ENCODE data around the gene IFITM10.

DNA sequence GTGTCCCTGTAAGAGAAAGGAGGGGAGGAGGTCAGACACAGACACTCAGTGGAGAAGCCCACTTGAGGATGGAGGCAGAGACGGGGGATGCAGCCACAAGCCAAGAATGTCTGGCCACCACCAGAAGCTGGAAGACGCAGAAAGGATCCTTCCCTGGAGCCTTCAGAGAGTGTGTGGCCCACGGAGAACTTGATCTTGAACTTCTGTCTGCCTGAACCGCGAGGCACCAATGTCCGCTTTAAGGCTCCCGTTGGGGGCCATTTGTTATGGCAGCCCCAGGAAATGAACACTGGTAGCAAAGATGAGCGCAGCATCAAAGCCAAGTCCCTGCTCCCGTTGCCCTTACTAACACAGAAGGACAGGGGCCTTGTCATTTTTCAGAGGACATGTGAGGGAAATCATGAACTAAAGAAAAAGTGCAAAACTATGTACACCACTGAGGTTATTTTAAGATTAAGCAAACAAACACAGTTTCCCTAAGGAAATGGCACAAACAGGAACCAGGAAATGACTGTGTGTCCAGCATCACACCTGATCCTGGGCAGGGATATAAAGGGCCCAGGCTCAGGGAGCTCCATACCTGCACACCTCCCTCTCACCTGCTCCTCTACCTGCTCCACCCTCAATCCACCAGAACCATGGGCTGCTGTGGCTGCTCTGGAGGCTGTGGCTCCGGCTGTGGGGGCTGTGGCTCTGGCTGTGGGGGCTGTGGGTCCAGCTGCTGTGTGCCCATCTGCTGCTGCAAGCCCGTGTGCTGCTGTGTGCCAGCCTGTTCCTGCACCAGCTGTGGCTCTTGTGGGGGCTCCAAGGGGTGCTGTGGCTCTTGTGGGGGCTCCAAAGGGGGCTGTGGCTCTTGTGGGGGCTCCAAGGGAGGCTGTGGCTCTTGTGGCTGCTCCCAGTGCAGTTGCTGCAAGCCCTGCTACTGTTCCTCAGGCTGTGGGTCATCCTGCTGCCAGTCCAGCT, 53.5 kb downstream of the IFITM10 start, which contains the start of gene KRTAP5-6:
- TF ChIP-seq, protein P1, sequence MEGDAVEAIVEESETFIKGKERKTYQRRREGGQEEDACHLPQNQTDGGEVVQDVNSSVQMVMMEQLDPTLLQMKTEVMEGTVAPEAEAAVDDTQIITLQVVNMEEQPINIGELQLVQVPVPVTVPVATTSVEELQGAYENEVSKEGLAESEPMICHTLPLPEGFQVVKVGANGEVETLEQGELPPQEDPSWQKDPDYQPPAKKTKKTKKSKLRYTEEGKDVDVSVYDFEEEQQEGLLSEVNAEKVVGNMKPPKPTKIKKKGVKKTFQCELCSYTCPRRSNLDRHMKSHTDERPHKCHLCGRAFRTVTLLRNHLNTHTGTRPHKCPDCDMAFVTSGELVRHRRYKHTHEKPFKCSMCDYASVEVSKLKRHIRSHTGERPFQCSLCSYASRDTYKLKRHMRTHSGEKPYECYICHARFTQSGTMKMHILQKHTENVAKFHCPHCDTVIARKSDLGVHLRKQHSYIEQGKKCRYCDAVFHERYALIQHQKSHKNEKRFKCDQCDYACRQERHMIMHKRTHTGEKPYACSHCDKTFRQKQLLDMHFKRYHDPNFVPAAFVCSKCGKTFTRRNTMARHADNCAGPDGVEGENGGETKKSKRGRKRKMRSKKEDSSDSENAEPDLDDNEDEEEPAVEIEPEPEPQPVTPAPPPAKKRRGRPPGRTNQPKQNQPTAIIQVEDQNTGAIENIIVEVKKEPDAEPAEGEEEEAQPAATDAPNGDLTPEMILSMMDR (conservative IDR thresholded peaks at IDR 0.05) = no peak
- TF ChIP-seq ZFX (IDR thresholded peaks at IDR 0.05) = no peak
